T-helper 2 cell (primary cell): Measurements from ENCODE around the gene SEMA3F.

Experiments
- DNase-seq, 5 experiments: peaks; one replicate each; pipeline versions ENCODE4 v3.0.0 to v3.0.0-alpha.2; 2012 to 2022

SEMA3F gene

GRCh38 chr3:50236484-50237132, 81.5 kb downstream of the SEMA3F start:
- DNase-seq = no peak

- peak in 2 of 5 experiments; percentile 30 to 76 for DNase-seq
Observed at GRCh38 chr3:50237133-50237651, 82.1 kb downstream of the SEMA3F start.

GRCh38 chr3:50237754-50238548, 82.8 kb downstream of the SEMA3F start:
- peak; percentile 69 to 95 (median 83) for DNase-seq

- DNase-seq = peak in 1 of 5 experiments; percentile 43
Observed at GRCh38 chr3:50238549-50239026, 83.5 kb downstream of the SEMA3F start.
